NCI-H2171 (cell line): Measurements from ENCODE around the gene CYTIP.

ENCODE experiments used
- DNase-seq: peaks from one replicate; lab custom pipeline; 2025; lab: John Stamatoyannopoulos, UW

The CYTIP gene

DNA sequence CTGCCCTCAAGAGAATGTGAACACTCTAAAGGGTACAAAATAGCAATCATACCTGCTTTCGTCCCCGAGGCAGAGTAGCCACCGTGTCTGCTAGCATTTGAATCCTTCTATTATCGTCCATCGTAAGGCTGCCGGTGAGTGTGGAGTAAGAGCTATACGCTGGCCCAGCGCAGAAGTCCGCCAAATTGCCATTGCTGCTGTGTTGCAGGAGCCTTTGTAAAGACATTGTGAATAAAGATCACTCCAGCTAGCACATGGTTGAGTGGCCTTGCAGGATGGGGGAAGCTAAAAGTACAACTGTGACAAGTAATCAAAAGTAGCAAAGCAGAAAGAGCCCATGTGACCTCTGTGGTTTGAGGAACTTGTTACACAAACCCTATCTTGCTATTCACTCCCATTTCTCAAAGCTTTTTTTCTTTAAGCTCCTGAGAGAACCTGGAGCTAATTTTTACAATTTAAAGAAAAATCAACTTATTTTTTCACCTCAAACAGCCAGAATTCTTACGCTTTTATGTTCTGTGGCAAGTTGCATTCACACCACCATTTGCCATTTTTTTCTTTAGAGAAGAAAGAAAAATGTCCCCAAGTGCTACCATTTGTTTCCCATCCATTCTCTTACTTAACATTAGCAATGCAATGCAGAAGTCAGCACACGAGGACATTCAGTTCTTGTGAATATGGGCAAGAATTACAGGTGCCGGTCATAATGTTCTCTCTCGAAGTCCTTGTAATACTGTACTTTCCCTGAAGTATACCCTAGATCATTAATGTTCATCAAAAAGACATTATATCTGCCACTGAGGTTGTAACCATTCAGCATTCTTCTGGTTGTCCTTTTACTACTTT, at the start of gene CYTIP:
CYTIP (minus strand) TSS at position 295 of the 846 bp plus-strand sequence; CDS start at position 226, 69 bp downstream.
- DNase-seq = no peak

- peak; percentile 67 for DNase-seq
Measured at GRCh38 chr2:157492189-157492773, 48.4 kb upstream of the CYTIP start.

DNA sequence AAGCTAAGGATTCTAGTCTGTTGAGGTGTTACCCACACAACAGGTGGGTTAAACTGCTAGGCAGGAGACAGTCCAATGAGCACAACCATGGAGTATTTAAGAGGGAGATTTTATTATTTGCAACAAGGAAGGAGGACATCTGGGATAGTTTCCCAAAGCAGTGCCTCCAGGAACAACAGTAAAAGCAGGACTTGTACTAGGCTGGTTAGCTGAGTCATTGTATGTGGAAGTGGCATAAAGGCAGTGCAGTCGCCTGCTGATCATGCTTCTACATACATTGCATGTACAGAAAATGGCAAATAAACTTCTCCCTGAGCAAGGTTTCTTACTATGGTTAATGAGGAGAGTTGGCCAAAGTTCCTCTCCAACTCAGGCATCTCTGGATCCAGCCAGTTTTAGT, 46.1 kb upstream of the CYTIP start:
- no peak for DNase-seq

GRCh38 chr2:157488877-157489276, 45.0 kb upstream of the CYTIP start:
- no peak for DNase-seq

DNA sequence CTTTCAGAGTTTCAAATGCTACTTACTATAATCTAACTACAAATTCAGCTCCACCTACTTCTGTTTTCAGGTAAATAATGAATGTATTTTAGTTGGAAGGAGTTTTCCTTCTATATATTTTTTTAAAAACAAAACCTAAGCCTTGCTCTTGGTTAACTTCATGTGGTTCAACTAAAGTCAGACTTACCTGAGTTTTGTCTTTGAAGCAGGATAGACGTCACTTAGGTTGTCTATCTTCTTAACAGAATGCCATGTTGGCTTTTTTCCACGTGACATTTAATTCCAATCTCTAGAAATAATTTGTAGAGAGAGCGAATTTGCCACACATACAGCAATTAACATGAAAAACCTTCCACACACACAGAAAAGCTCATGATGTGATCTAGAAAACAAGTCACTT, 43.9 kb upstream of the CYTIP start:
- no peak for DNase-seq

DNA sequence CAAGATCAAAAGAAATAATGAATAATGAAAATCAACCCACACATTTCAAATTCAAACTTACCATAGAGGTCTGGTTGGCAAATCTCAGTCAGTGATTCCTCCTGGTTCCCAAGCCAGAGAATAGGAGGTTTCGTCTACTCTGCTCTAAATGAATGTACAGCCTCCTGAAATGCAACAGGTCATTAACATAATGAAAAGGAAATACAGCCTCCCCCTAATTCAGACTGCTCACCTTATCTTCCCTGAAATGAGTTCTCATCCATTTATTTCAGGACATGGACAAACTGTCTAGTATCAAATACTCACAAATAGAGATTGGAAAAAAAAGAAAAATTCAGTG, 43.4 kb upstream of the CYTIP start:
- no peak for DNase-seq

GRCh38 chr2:157486596-157487270, 42.8 kb upstream of the CYTIP start:
- no peak for DNase-seq

GRCh38 chr2:157480182-157480961, 36.5 kb upstream of the CYTIP start:
- DNase-seq = no peak

- DNase-seq = no peak
Measured at GRCh38 chr2:157479081-157480027, 35.5 kb upstream of the CYTIP start.

DNA sequence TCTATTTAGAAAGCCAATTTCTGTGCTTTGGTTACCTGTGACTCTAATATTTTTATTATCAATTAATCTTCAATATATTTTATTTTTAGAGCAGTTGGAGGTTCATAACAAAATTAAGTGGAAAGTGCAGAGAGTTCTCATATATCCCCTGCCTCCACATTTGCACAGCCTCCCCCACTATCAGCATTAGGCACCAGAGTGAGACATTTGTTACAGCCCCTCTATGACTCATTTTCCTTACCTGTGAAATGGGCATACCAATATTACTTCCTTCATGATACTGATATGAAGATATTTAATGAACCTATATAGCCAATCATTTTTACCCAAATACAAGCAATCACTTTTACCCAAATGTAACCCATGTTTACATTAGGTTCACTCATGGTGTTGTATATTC, 34.0 kb upstream of the CYTIP start:
- no peak for DNase-seq

DNA sequence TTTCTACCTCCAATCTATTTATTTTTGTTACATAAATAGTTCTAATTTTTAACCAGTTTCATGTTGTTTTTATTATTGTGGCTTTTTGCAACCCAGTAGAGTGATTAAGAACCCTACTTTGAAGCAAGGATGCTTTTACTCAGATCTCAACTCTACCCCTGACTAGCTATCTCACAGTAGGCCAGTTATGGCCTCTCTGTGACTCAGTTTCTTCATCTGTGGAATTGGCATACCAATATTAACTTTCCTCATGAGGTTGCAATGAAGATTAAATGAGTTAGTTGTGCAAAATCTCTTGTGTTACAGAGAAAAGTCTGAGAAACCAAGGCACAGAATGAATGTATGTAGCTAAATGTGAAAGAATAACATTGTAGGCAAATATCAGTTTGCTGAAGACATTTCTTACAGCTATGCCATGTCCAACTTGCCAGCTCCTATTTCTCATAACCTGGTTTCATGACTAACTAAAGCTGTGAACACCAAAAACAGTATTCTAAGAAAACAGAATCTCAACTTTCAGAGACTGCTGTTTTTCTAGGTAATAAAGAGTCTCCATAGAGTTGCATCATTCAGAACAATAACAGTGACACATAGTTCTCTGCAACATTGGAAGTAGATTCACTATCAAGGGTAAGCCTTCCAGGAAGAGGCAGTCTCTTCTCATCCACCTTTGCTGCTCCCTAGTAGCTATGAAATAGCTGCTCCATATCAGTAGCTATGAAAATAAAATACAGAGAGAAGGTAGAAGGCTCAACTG, 33.2 kb upstream of the CYTIP start:
- DNase-seq = no peak

DNA sequence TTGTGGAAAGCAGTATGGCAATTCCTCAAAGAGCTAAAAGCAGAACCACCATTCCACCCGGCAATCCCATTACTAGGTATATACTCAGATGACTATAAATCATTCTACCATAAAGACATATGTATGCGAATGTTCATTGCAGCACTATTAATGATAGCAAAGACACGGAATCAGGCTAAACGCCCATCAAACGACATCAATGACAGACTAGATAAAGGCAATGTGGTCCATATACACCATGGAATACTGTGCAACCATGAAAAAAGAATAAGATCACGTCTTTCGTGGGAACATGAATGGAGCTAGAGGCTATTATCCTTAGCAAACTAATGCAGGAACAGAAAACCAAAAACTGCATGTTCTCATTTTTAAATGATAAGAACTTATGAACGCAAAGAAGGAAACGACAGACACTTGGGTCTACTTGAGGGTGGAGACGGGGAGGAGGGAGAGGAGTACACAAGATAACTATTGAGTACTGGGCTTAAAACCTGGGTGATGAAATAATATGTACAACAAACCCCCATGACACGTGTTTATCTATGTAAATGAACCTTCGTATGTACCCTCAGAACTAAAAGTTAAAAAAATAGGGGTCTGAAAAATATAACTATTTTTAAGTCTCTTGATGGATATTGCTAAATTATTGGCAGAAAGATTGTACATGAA, 32.0 kb upstream of the CYTIP start:
- no peak for DNase-seq

DNA sequence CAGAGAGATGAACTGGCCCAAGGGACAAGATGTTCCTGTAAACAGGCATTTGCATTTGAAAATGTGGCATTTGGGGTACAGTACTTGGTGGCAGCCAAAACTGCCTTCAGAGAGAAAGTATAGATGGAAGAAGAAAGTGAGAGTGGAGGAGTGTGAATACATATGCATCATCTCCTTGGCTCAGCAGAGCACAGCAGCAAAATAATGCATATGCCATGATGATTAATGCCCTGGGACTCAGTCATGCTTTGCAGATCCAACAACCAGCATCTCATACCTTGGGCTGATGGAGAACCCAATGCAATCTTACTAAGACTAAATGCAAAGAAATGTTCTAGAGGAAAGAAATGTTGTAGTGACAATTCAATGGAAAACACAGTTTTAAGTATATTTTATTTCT, 29.7 kb upstream of the CYTIP start:
- DNase-seq = no peak

- DNase-seq = no peak
Measured at GRCh38 chr2:157471078-157471477, 27.2 kb upstream of the CYTIP start.

DNA sequence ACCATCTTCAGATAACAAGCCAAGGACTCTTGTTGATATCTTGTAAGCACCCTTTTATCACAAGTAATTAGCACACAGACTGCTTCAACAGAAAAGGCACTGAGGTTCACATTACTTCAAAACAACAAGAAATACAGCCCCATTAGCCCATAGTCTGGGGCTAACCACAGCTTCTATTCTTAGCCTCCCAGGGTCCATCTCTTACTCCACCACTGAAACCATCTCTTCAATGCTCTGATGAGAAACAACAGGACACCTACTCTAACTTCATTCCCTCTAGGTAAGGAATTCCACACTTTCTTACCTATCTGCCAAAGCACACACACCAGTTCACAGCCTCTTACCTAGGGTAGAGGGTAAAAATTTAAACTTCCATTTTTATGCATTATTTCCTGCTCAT, 26.4 kb upstream of the CYTIP start:
- no peak for DNase-seq

DNA sequence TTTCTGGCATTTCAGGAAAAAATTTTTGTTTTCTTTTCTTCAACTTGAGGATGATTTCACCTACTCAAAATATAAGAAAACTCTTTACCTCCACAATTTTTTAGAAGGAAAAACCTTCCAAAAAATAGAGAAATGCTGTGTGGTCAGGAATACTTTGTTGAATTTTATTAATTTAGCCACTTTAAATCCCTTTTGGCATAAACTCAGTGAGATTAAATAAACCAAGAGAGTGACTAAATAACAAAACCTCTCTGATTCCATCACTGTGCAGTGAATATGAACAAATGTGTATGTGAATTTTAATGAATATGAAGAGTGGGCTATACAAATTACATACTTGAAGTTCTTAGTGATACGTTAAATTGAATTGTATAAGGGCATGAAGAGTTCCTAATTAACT, 25.8 kb upstream of the CYTIP start:
- DNase-seq = no peak

GRCh38 chr2:157468931-157469708, 25.2 kb upstream of the CYTIP start:
- DNase-seq = no peak

GRCh38 chr2:157466764-157467163, 22.9 kb upstream of the CYTIP start:
- no peak for DNase-seq

DNA sequence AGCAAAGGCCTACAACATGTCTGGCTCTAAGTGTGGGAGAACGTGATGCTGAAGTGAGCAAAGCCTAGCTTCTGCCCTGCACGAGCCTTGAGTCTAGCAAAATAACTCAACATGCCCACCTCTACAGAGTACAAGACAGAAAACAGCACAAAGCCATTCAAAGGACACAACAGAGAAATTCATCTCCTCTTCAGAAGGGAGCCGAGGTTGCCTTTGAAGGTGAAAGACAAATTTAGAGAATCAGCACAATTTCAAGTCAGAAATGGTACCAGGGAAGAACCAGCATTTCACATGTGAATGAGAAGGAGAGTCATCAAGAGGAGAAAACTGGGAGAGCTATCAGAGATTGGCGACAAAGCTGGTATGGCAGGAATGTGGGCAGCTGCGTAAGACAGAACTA, 21.7 kb upstream of the CYTIP start:
- DNase-seq = no peak
